Activated CD4-positive, alpha-beta T cell treated with anti-CD3 and anti-CD28 coated beads, Interleukin-2, amount 10 ng/mL, durations not matched to agents 7 days and 5 days (primary cell): ENCODE measurements around the gene DDX49. TPM values are rescaled to one million over a fixed set of nuclear protein-coding genes. Genes with fewer than 3 reads are reported as not detected.

ENCODE experiments used
- CTCF ChIA-PET: fragments of 350-600 bp; sonication (Branson Sonifier 250); formaldehyde crosslinking; loops from one replicate; lab custom pipeline; 2021; ENCODE audit warnings: antibody characterized with exemption; lab: Charles Lee
- POLR2A ChIA-PET: fragments of 350-600 bp; sonication (Branson Sonifier 250); formaldehyde crosslinking; loops from one replicate; lab custom pipeline; 2021; ENCODE audit warnings: antibody characterized with exemption; lab: Charles Lee
- DNase-seq: peaks from one replicate; pipeline ENCODE4 v3.0.0-alpha.2; 2020
- H3K27ac Mint-ChIP-seq: one replicate; pipeline ENCODE4 v1.8.0; 2021; ENCODE audit warnings: mild to moderate bottlenecking, moderate library complexity, mixed read lengths
- H3K27me3 Mint-ChIP-seq: one replicate; pipeline ENCODE4 v1.8.0; 2021; ENCODE audit warnings: mixed read lengths
- H3K36me3 Mint-ChIP-seq: one replicate; pipeline ENCODE4 v1.8.0; 2021; ENCODE audit warnings: low read depth, mixed read lengths
- H3K4me1 Mint-ChIP-seq: one replicate; pipeline ENCODE4 v1.8.0; 2021; ENCODE audit warnings: mixed read lengths
- H3K4me3 Mint-ChIP-seq: one replicate; pipeline ENCODE4 v1.8.0; 2021; ENCODE audit warnings: mild to moderate bottlenecking, moderate library complexity, mixed read lengths
- H3K9me3 Mint-ChIP-seq: one replicate; pipeline ENCODE4 v1.8.0; 2021; ENCODE audit warnings: mixed read lengths
- total RNA-seq, 2 experiments: library from RNA; stranded (reverse); gene quantifications; one replicate each; pipeline ENCODE4 v1.2.3, GENCODE V29; 2021

Gene DDX49, protein sequence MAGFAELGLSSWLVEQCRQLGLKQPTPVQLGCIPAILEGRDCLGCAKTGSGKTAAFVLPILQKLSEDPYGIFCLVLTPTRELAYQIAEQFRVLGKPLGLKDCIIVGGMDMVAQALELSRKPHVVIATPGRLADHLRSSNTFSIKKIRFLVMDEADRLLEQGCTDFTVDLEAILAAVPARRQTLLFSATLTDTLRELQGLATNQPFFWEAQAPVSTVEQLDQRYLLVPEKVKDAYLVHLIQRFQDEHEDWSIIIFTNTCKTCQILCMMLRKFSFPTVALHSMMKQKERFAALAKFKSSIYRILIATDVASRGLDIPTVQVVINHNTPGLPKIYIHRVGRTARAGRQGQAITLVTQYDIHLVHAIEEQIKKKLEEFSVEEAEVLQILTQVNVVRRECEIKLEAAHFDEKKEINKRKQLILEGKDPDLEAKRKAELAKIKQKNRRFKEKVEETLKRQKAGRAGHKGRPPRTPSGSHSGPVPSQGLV
- total RNA-seq, result 10 to 100 TPM; 40.6 to 50.6 TPM

DNA sequence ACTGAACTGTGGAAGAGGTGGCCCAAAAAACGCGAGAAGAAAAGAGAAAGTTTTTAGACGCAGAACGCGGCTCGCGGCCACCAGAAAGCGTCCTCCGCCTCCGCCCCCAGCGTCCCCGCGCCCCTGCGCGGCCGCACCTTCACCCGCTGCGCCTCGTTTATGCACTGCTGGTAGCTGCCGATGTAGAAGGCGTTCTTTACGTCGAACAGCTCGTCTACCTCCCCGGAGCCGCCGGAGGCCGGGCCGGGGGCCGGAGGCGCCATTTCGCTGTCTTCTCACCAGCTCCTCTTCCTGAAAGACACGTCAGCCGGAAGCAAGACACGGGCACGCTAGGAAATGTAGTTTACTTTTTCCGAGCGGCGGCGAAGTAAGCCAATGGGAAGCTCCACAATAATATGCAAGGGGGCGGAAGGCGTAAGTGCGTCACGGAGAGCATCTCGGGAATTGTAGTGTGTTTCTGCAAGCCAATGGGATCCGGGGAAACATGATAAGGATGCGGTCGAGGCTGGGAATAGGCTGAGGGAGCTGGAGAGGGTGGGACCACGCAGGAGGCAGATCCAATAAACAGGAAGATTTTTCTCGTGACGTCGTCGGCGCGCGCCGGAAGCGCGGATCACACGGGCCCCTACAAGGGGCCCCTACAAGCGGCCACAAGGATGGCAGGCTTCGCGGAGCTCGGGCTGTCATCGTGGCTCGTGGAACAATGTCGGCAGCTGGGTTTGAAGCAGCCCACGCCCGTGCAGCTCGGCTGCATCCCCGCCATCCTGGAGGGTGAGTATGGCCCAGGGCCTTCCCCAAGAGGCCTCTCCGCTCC is at the start of gene DDX49, which contains the start of gene COPE:
TSS of gene DDX49 (plus strand) at position 630 of the 814 bp plus-strand sequence. CDS start at position 657, 27 bp downstream.
TSS of gene COPE (minus strand) at position 302 of the 814 bp plus-strand sequence. CDS start at position 263, 39 bp downstream.
- Mint-ChIP-seq H3K4me1 (peaks cover 40% of the 10 kb centered on the region), H3K9me3 (no peaks in the 10 kb centered on the region), H3K36me3 (peaks cover 39% of the 10 kb centered on the region), H3K4me3 (peak within 1 kb of the TSS; percentile 97), H3K27ac (peak within 1 kb of the TSS; percentile 93), H3K27me3 (no peaks in the 10 kb centered on the region)
- POLR2A ChIA-PET, result interaction anchor here (0.6 to 0.9 kb wide), 2 partner anchors 72 to 115 kb away, joined by 5 read pairs; no protein-coding TSS in a partner anchor
- CTCF ChIA-PET, result interaction anchor here (0.6 to 1.9 kb wide), 4 partner anchors 9 to 330 kb away, joined by 3 to 5 read pairs (median 3); no protein-coding TSS in a partner anchor
- peak; percentile 99 for DNase-seq

GRCh38 chr19:18869781-18870530 is 49.6 kb upstream of the DDX49 start:
- ChIA-PET POLR2A (no interaction called here), CTCF (no interaction called here)
- no peak for DNase-seq
- Mint-ChIP-seq H3K9me3 (no peaks in the 10 kb centered on the region), H3K4me3 (no peak overlapping the region), H3K4me1 (peaks cover 8% of the 10 kb centered on the region), H3K27me3 (peaks cover 4% of the 10 kb centered on the region), H3K36me3 (peaks cover 21% of the 10 kb centered on the region), H3K27ac (no peak overlapping the region)

DNA sequence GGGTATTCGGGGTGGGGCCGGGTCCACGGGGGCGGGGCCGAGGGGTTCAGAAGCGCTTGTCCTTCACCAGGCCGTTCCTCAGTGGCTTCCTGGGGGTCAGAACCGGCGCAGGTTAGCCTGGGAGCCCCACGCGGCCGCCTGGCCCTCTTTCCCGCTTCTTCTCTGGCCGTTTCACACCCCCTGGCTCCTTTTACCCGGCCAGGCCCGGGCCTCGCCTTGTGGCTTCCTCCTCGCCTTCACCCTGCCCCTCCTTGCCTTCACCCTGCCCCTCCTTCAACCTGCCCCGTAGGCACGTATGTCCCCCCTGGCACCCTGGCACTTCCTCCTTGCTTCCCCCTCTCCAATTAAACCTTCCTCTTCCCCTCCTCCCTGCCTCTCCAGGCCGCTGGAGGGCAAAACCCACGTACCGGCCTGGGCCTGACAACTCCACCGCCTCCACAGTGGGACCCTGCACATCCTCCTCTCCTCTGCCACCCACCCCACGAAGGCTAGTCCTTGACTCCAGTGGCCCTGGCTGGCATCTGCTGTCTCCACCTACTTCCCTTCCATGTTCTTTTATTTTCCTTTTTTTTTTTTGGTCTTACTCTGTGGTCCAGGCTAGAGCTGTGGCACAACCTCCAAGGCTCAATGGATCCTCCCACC is 48.9 kb upstream of the DDX49 start:
- Mint-ChIP-seq H3K4me3 (no peak overlapping the region), H3K4me1 (peaks cover 8% of the 10 kb centered on the region), H3K27ac (no peak overlapping the region), H3K36me3 (peaks cover 21% of the 10 kb centered on the region), H3K9me3 (no peaks in the 10 kb centered on the region), H3K27me3 (peaks cover 4% of the 10 kb centered on the region)
- ChIA-PET CTCF (no interaction called here), POLR2A (no interaction called here)
- no peak for DNase-seq

GRCh38 chr19:18871543-18871942 is 48.0 kb upstream of the DDX49 start:
- POLR2A ChIA-PET, result no interaction called here
- peaks cover 8% of the 10 kb centered on the region for H3K4me1 Mint-ChIP-seq
- no peak for DNase-seq
- H3K36me3 Mint-ChIP-seq, result peaks cover 14% of the 10 kb centered on the region
- CTCF ChIA-PET, result no interaction called here
- peaks cover 4% of the 10 kb centered on the region for H3K27me3 Mint-ChIP-seq
- no peak overlapping the region for H3K4me3 Mint-ChIP-seq
- H3K9me3 Mint-ChIP-seq, result no peaks in the 10 kb centered on the region
- no peak overlapping the region for H3K27ac Mint-ChIP-seq

GRCh38 chr19:18875726-18876125 is 43.8 kb upstream of the DDX49 start:
- Mint-ChIP-seq H3K27me3 (peaks cover 4% of the 10 kb centered on the region), H3K4me3 (no peak overlapping the region), H3K4me1 (peaks cover 8% of the 10 kb centered on the region), H3K9me3 (peaks cover 2% of the 10 kb centered on the region), H3K27ac (no peak overlapping the region), H3K36me3 (peaks cover 2% of the 10 kb centered on the region)
- ChIA-PET POLR2A (no interaction called here), CTCF (interaction anchor here (1.1 kb wide), 1 partner anchor 9 kb away, joined by 3 read pairs; no protein-coding TSS in a partner anchor)
- DNase-seq, result no peak

DNA sequence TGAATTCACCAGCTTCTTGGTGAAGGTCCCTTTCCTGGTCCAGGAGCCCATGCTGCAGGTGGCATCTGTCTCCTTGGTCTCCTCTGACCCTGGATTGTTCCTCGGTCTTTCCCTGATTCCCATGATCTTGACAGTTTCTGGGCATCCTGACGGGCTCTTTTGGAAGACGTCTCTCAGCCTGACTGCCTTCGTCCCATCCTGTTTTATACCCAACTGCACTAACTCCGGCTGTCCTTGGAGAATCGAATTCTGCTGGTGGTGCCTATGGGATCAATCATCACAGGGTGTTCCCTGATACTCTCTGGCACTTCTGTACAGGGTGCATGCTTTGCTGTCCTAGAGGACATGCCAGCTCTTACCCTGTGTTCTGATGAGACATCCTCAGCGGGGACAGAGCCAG is 42.6 kb upstream of the DDX49 start:
- no peak overlapping the region for H3K27ac Mint-ChIP-seq
- POLR2A ChIA-PET, result no interaction called here
- H3K9me3 Mint-ChIP-seq, result peaks cover 2% of the 10 kb centered on the region
- no peak overlapping the region for H3K4me3 Mint-ChIP-seq
- H3K4me1 Mint-ChIP-seq, result peaks cover under 1% of the 10 kb centered on the region
- no peak for DNase-seq
- H3K27me3 Mint-ChIP-seq, result no peaks in the 10 kb centered on the region
- H3K36me3 Mint-ChIP-seq, result no peaks in the 10 kb centered on the region
- CTCF ChIA-PET, result interaction anchor here (0.7 to 1.1 kb wide), 3 partner anchors 10 to 370 kb away, joined by 3 to 5 read pairs (median 4); no protein-coding TSS in a partner anchor

GRCh38 chr19:18878058-18878797 is 41.3 kb upstream of the DDX49 start:
- POLR2A ChIA-PET, result no interaction called here

GRCh38 chr19:18878858-18879578 is 40.5 kb upstream of the DDX49 start:
- Mint-ChIP-seq H3K4me1 (no peaks in the 10 kb centered on the region), H3K9me3 (peaks cover 2% of the 10 kb centered on the region), H3K27me3 (no peaks in the 10 kb centered on the region), H3K27ac (no peak overlapping the region), H3K4me3 (no peak overlapping the region), H3K36me3 (no peaks in the 10 kb centered on the region)
- no peak for DNase-seq
- POLR2A ChIA-PET, result no interaction called here
- CTCF ChIA-PET, result interaction anchor here (1.0 to 1.1 kb wide), 2 partner anchors 15 to 290 kb away, joined by 3 to 5 read pairs; partner anchors contain the start of gene REX1BD

More at GRCh38 chr19:18878058-18878797, 41.3 kb upstream of the DDX49 start:
- H3K27me3 Mint-ChIP-seq, result no peaks in the 10 kb centered on the region
- DNase-seq, result no peak
- no peaks in the 10 kb centered on the region for H3K4me1 Mint-ChIP-seq
- H3K9me3 Mint-ChIP-seq, result peaks cover 2% of the 10 kb centered on the region
- CTCF ChIA-PET, result interaction anchor here (1.0 kb wide), 1 partner anchor 14 kb away, joined by 3 read pairs; no protein-coding TSS in a partner anchor
- no peak overlapping the region for H3K4me3 Mint-ChIP-seq
- H3K36me3 Mint-ChIP-seq, result no peaks in the 10 kb centered on the region
- no peak overlapping the region for H3K27ac Mint-ChIP-seq

- Mint-ChIP-seq H3K9me3 (peaks cover 2% of the 10 kb centered on the region), H3K4me3 (no peak overlapping the region), H3K4me1 (no peaks in the 10 kb centered on the region), H3K27me3 (no peaks in the 10 kb centered on the region), H3K36me3 (no peaks in the 10 kb centered on the region), H3K27ac (no peak overlapping the region)
- DNase-seq, result peak; percentile 25
- POLR2A ChIA-PET, result no interaction called here
- CTCF ChIA-PET, result interaction anchor here (1.1 kb wide), 2 partner anchors 26 to 291 kb away, joined by 3 to 5 read pairs; partner anchors contain the start of gene REX1BD
Observed at GRCh38 chr19:18879579-18880373, 39.7 kb upstream of the DDX49 start.

- ChIA-PET CTCF (interaction anchor here (0.6 kb wide), 1 partner anchor 107 kb away, joined by 4 read pairs; no protein-coding TSS in a partner anchor), POLR2A (no interaction called here)
- Mint-ChIP-seq H3K9me3 (peaks cover 2% of the 10 kb centered on the region), H3K27me3 (no peaks in the 10 kb centered on the region), H3K27ac (no peak overlapping the region), H3K36me3 (no peaks in the 10 kb centered on the region), H3K4me1 (no peaks in the 10 kb centered on the region), H3K4me3 (no peak overlapping the region)
- DNase-seq, result no peak
Observed at GRCh38 chr19:18881491-18881890, 38.0 kb upstream of the DDX49 start.
